UCSD-AML1 (cell line): ENCODE results near the gene PLXNA4.

ENCODE experiments used
- DNase-seq: peaks from one replicate; lab custom pipeline; 2025; ENCODE audit not compliant: unreplicated experiment; lab: John Stamatoyannopoulos, UW

The PLXNA4 gene

DNA sequence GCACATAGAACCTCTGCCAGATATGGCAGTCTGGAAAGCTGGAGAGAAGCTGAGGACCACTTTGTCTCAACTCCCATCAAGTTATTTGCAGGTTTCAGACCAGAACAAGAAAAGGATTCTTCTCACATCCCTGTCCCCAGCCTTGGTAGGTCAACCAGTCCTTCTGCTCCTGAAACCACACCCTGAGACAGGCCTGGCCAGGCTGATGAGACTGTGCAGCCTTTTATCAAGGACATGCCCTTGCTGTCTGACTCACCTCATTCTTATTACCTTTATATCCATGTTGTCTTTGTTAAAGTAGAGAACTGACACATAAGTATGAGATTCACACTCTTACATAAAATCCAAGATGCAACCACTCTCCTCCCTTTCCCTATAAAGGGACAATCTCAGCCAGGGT lies 354.9 kb downstream of the PLXNA4 start:
- no peak for DNase-seq

DNA sequence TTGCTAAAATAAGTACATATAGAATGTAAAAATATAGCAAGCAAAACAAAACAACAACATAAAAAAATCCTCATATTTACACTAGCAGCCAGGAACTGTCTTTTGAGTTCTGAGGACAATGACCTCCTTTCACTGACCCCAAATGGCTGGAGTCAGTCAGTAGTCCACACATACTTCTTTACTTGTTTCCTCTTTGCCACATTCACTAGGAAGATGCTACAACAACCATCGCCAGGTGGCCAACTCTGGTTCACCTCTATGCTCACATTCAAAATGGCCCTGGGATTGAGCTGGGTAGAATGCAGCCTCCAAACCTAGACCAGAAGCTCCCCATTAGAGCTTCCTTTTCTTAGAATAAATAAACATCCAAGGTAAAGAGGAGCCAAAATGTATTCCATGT lies 356.2 kb downstream of the PLXNA4 start:
- DNase-seq, result no peak

DNA sequence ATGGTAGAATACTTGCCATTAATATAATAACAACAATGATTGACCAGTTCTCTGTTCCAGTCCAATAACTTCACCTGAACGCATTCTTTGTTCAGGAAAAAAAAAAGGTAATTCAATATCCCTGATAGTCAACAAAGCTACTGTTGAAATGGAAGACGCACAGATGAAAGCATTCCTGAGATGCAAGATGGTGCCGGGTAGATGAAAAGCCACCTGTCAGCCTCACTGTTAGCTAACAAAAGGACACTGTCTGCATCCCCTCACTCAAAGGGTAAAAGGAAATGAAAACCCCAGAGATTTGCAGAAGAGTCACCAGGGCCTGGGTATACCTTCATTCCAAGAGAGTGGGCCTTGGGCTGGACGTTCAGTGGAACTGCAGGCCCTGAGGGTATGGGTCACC lies 357.4 kb downstream of the PLXNA4 start:
- no peak for DNase-seq

DNA sequence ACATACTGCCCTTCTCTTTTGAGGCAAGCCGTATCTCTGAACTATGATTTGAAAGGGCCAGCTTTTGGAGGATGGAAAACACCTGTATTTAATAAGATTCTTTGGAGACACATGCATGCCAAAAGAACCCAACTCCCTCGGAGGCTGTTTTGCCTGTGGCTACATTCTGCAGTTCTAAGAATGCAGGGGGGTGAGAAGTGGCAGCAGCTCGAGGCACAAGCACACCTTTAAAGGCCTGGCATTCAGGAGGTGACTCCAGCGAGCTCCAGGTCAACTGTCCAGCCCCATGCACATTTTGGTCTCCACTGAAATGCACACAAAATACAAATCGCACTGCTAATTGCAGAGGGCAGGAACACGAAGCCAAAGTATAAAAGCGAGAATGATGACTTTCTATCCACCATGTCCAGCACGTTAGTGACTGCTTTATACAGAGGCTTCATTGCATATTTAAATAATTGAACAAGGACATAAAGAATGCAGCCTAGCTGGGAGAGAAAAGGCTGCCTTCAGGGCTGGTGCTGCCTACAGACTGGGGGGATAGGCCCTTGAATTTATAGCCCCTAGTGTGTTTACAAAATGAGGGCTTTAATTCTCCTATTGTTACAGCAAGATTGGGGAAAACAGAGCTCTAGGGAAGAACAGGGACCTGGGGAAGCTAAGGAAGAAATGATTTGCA lies 359.3 kb downstream of the PLXNA4 start:
- DNase-seq, result no peak

DNA sequence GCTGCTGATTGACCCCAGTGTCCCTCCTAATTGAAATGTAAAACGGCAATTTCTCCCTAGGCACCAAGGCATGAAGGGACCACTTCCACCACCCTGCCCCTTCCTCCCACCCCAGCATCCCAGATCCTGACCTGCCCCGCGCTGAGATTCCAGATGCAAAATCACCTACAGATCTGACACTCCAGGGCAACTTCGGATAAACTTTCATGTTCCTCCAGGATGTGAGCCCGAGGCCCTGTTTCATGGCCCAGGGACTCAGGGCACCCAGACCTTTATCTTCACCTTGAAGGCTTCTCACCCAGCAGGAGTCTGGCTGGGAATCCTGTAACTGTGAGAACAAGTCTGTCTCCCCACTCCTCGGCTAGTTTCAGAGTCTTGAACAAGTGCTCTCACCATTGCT lies 361.8 kb downstream of the PLXNA4 start:
- no peak for DNase-seq

DNA sequence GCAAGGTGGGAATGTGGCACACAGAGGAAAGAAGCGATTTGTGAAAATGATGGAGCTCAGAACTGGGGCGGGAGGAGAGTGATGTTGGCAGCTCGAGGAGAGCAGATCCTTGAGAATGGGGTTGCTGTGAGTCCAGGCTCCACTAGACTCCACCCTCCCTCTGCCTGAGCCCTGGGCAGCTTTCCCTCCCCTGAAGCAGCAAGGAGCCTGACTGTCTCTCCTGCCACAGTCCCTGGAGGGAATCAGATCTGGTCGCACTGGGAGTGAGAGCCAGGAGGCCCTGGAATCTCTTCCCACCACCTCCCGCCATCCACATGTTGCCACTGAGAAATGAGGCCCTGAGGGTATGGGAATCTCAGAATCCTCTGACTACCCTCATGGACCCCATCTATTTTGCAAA lies 362.7 kb downstream of the PLXNA4 start:
- no peak for DNase-seq

DNA sequence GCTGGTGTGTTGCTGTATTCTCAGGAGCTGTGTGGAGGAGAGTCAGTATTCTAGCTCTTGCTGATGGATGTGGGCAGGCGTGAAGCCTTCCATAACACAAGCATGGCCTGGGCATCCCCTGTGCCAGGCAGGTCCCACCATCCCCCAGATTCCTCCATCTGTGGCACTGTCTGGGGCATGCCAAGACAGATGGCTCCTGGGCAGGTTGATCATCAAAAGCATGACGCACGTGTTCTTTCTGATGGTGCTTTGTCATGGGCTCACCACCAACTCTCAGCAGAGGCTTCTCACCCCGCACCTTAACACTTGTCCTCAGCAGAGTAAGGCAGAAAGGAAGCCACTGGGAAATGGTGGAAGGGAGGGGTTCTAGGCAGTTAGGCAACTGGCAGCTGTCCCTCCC lies 364.3 kb downstream of the PLXNA4 start:
- DNase-seq, result no peak

DNA sequence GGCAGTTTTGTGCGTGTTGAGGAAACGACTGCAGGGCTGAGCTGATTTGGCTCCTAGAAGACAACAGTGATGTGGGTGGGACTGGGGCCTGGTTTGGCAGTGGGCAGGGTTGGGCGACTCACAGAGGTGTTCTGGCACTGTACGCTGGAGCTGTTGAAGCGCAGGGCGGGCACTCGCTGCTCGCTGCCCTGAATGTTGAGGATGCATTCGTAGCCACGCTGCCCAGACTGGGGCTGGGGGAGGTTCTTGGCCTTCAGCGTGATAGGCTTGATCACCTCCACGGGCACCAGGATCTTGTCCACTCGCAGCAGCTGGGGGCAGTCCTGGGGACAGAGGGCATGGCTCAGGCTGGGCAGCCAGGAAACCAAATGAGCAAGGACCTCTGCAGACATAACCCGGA lies 365.4 kb downstream of the PLXNA4 start:
- DNase-seq, result no peak

DNA sequence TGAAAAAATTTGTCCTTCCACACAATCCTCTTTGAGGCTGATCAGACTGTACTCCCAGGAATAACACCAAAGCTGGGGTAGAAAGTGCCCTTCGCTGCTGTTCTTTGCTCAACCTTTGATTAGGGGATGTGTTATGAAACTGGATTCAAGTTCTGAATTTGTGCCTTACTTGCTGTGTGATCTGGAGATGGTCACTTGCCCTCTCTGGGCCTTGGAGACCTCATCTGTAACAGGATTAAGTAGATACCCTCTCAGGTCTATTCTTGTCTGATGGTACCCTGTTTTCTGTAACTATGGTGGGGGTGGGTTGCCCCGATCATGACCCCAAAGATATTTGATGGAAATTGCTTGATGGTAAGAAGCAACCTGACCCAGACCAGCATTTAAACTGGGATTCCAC lies 368.5 kb downstream of the PLXNA4 start:
- no peak for DNase-seq

DNA sequence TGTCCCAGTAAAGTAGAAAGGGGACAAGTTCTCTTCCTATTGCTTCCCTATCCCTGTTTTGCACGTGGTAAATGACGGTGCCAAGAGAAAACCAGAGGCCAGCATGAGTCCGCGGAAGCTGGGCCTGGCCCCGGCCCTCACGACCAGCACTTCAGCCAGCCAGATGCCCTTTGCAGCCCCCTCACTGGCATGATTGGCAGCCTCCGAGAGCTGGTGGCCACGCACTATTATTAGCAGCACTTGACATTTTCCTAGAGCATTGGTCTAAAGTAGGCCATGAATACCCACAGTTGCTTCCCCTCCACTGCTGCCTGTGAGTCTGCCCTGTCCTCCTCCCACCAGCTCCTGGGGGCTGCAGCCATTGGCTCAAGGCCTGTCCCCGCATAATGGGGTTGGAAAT lies 369.1 kb downstream of the PLXNA4 start:
- no peak for DNase-seq

DNA sequence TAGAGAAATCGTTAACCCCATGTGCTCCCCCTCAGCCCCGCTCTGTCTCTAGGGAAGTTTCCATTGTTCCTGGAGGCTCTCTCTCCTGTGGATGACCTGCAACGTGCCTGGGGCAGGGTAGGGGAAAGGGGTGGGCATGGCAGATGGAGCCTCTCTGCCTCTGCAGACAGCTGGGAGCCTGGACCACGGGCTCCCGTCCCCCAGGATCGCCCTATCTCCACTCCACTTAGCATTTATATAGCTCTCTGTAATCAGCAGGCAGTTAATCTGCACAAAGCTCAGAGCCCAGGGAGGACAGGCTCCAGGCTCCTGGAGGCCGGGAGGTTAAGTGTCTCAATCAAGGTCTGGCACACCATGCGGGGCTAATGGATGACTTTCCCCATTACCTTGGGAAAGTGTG lies 369.7 kb downstream of the PLXNA4 start:
- no peak for DNase-seq

DNA sequence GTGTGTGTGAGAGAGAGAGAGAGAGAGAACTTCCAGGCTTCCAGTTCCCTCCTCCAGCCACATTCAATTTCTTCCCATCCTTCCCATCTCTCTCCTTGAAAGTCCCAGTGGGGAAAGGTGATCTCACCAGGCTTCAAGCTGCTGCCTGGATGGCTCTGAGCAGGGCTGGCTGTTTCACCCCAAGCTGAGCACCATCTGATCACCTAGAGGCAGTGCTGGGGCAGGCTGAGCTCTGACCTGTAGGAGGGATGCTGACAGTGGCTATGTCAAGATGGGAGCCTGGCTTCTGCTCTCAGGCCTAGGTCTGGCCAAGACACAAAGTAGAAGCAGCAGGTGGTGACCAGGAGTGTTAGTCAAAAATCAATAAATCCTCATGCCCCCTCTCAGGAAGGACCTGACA lies 370.8 kb downstream of the PLXNA4 start:
- no peak for DNase-seq

DNA sequence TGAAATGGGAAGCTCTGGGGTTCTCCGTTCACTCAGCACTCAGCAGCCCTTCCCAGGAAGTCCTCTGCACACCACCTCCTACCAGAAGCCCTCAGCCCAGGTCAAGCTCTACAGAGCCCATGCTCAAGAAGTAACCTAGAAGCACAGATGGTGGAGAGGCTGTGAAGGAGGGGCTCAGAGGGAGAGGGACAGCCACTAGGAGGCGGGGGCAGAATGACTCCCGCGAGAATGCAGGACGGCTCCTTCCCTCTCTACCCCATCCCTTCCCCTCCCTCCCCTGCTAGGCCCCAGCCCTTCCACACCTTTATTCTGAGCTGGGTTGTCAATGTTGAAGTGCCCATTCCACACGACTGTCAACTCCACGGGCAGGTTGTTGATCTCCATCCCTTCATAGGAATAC lies 373.2 kb downstream of the PLXNA4 start:
- DNase-seq, result no peak

DNA sequence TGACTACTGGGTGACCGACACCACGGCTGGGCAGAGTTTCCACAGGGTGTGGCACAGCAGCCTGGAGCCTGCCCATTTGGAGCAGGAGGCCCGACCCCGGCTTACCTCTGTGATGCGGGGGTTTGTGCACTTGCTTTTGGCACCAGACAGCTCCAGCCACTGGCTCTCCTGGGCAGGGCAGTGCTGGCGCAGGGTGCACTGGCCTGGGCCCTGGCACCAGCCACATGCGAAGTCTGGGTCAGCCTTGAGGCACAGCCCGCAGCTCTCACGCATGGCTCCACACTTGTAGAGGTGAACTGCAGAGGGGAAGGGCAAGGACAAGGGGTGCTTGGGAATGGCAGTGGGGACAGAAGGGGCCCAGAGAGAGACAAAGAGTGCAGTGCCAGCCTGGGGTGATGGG lies 373.7 kb downstream of the PLXNA4 start:
- DNase-seq, result no peak

DNA sequence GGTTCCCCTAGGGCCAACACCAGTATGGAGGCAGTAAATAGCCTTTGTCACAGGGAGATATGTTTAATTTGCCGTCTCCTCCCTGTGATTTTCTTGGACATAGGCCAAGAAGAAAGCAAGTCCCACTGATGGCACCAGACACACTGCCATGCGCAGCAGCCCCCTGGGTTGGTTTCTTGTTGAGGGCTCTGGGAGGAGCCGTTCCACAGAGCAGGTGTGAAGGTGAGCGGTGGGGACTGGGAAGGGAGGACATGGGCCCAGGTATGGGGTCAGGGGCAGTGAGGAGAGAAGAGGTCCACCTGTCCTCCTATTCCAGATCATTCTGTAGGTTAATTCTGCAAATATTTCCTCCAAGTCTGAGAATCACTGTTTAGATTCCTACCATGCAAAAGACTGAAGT lies 376.1 kb downstream of the PLXNA4 start:
- no peak for DNase-seq

DNA sequence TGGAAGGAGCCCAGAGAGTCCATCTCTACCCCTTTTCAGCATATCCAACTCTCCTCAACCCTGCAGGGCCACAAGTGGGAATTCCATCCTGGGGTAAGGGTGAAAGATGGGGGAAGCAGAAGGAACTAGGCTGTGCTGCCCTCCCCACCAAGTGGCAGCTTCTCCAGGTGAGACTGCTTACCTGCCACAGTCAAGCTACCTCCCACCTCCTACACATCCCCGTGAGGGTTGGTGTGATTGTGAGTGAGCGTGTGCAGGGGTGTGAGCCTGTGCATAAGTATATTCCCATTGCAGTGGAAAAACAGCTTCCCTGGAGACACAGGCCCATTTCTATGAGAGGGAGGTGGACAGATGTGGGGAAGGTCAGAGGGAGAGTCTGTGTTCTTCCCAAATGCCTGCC lies 376.6 kb downstream of the PLXNA4 start:
- no peak for DNase-seq

DNA sequence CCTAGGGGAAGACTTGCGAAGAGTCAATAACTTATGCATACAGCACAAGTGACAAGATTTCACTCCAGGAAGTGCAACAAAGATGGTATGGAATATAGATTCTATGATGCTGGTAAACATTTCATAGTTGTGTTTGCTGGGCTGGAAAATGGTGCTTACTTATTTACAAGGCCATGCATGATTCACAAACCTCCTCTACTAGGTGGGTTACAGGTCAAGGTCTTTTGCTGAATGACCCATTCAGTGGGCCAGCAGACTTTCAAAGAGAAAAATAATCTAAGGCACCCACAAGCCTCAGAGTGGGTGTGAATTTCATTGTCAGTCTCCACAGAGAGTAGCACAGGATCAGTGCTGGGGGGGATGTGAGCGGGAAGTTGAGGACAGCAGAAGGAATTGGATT lies 378.5 kb downstream of the PLXNA4 start:
- DNase-seq, result no peak

DNA sequence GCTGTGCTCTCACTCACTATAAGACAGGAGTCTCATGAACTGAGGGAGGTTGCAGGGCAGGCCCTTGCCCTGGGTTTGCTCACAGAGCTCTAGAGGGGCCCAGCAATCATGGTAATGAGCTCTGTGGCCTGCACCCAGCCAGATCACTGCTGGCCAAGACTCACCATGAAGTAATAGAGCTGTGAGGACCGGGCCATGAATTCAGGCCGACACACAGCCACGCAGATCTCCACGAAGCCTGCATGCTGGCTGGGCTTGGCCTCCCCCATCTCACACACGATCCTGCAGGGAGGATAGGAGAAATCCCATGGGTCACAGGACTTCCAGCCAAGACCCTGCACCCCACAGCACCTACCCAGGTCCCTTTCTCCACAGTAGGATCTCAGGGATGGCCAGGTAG lies 382.4 kb downstream of the PLXNA4 start:
- no peak for DNase-seq

DNA sequence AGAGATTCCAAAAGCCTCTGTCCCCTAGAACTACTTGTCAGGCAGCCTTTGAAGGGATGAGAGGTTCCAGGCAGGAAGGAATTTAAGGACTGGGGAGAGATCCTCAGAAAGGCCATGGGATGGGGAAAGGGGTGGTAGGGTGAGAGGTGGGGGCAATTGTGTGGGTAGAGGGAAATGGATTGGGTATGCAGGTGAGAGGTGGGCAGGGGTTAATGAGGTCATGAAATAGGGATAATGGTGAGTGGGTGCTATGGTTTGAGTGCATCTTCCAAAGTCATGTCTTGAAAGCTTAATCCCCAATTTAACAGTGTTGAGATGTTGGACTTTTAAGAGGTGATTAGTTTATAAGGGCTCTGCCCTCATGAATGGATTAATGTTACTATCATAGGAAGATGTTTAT lies 383.5 kb downstream of the PLXNA4 start:
- DNase-seq, result no peak

DNA sequence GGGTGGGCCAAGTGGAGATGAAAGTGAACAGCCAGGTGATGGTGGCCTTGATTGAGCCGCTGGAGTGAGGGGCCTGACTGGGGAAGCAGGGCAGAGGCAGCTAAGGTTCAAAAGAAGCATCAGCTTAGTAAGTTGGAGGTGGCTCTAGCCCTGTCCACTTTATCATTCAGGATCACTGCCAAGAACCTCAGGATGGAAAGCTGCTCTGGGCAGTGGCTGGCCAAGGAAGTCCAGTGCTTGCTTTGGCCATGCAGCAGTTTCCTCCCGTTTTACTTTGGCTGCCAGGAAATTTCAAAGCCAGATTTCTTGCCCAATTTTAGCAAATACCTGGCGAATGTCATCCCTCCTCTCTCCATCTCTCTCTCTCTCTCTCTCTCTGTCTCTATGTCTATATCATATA lies 384.9 kb downstream of the PLXNA4 start:
- DNase-seq, result no peak

DNA sequence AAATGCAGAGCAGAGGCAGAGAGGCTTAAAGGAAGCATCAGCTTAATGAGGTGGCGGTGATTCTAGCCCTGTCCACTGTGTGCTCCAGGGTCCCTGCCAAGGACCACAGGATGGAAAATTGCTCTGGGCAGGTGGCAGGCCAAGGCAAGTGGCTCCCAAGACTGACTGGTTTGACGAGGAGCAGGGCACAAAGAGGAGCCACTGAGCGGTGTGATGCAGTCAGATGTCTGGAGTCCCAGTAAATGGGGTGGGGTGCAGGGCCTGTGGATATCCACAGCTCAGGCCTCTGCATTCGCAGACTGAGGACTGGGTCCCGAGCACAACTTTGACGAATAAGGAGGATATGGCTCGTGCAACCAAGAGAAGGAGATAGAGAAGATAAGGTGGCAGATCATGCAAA lies 385.6 kb downstream of the PLXNA4 start:
- DNase-seq, result no peak

DNA sequence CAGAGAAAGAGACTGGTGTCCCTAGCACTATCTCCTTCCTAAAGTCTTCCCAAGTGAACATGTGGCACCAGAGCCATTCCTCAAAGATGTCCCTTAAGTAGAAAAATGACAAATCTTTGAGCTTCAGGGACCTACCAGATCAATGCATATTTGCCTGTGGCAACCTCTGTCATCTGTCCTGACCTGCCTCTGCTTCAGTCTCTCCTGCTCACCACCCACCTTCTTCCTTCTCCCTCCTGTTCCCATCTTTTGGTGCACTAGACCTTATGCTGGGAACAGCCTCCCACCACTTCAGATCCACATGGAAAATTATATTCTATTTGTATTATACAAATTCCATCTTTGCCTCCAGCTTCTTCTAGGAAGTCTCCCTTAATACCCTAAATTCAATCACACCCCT lies 386.4 kb downstream of the PLXNA4 start:
- no peak for DNase-seq

DNA sequence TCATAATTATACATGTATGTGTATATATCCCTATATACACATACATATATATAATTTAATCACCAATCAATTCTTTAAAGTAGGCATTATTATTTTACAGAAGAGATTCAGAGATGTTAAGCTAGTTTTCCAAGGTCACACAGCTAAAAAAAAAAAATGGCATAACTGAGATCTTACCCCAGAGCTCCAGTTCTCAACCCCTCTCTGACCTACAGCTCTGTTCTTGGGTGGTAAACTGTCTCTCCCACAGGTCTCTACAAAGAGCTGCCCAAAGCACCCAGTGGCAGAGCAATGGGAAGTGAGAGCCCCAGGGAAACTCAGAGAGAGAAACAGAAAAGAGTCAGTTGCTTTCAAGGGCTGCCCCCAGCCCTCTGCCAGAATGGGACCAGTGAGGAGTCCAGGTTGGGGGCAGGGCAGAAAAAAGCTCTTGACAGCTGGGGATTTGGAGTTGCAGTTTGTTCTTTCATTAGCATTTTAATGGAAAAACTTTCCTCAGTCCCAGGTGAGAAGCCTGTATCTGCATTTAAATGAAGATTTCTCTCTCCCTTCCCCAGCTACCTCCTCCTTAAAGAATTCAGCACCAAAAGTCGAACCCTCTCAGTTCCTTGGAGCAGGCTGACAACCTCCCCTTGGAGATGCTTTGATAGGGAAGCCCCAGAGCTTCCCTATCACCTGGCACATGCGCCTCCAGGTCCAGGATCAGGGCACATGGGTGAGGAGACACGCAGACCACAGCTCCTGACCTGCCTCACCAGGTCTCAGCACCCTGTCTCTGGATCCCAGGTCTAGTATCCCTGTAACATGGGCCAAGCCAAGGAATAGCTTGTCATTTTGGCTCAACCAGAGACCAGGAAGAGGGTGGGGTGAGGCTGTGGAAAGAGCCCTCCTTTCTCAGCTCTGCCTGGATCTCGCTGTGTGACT lies 388.1 kb downstream of the PLXNA4 start:
- DNase-seq, result no peak
